Mesodermal cell (in vitro differentiated cells): Measurements from ENCODE around the gene EPB41L5.

Source experiments
- H3K27ac ChIP-seq: 2 replicates; pipeline ENCODE4 v1.7.0; 2013; ENCODE audit warnings: mild to moderate bottlenecking, low read depth, low read length, moderate library complexity; ENCODE audit not compliant: severe bottlenecking
- H3K36me3 ChIP-seq: 2 replicates; pipeline ENCODE4 v1.7.1; 2013; ENCODE audit warnings: mild to moderate bottlenecking, low read length, moderate library complexity; ENCODE audit not compliant: control insufficient read depth, insufficient read depth
- H3K4me1 ChIP-seq: one replicate; pipeline ENCODE4 v1.7.1; 2013; ENCODE audit warnings: mild to moderate bottlenecking, low read length; ENCODE audit not compliant: insufficient read depth, control insufficient read depth, poor library complexity, severe bottlenecking
- H3K4me3 ChIP-seq: 2 replicates; pipeline ENCODE4 v1.7.0; 2013; ENCODE audit warnings: low read length, control low read depth, mild to moderate bottlenecking; ENCODE audit not compliant: insufficient read depth, poor library complexity, severe bottlenecking; ENCODE audit errors: extremely low read depth
- H3K9me3 ChIP-seq: 2 replicates; pipeline ENCODE4 v1.7.1; 2013; ENCODE audit warnings: mild to moderate bottlenecking, low read length, moderate library complexity; ENCODE audit not compliant: control insufficient read depth
- WGBS, 2 experiments: methylation state at CpG; one replicate each; pipeline ENCODE4 v1.1.5; 2013; ENCODE audit warnings: missing lambda C conversion rate in 2 of 2; ENCODE audit not compliant: insufficient coverage in 2 of 2; 5-methylcytosine and 5-hydroxymethylcytosine counted together

Gene EPB41L5

DNA sequence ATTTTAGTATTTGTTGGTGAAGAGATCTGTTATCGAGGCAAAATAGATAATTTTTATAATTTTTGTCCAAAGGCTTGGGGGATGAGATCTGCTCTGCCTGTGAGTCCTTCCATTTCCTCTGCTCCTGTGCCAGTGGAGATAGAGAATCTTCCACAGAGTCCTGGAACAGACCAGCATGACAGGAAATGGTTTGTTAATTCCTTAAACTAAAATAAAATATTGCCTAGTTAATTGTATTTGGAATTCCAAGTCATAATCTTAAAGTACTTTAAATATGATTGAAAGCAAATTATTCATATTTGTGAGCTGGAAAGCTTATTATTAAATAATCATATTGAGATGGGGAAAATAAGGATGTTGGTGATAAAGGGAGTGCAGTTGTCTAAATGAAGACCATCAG, 87.8 kb downstream of the EPB41L5 start:
- WGBS, 2 experiments, result no CpG with 5 or more reads among the region's 1 CpG

DNA sequence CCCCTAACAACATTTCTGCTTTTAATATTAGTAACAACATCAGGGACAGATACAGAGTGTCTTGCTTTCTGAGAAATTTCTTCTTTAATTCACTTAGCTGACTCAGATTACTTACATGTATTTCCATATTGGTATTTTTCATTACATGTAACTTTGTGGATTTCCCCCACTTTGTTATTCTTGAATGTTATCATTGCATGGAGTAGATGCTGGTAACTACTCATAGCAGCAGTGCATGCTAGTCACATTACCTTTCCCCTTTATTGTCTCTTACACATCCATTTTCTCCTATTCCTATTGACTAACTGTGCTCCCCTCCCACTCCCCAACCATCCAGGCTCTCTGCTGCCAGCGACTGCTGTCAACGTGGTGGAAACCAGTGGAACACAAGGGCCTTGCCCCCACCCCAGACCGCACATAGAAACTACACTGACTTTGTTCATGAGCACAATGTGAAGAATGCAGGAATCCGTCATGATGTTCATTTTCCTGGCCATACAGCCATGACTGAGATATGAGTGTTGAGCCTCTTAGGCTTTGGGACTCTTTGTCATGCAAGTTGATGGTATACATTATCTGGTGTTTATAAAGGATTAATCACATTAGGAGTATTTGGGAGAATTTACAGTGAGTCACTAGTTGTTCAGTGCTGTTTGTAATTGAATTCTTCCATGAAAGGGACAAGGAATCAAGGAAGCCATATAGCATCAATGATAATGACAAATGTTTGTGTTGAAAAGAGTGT, 91.0 kb downstream of the EPB41L5 start:
- H3K9me3 ChIP-seq, result no peaks in the 10 kb centered on the region
- H3K36me3 ChIP-seq, result peaks cover 3% of the 10 kb centered on the region
- WGBS, 2 experiments, result 94 to 100% methylated on average over 1 to 3 of the region's 4 CpGs
- no peak overlapping the region for H3K27ac ChIP-seq
- no peak overlapping the region for H3K4me3 ChIP-seq
- no peaks in the 10 kb centered on the region for H3K4me1 ChIP-seq

More for the DNA sequence above, 87.8 kb downstream of the EPB41L5 start:
- Histone ChIP-seq H3K9me3 (no peaks in the 10 kb centered on the region), H3K4me3 (no peak overlapping the region), H3K36me3 (peaks cover 15% of the 10 kb centered on the region), H3K4me1 (no peaks in the 10 kb centered on the region), H3K27ac (no peak overlapping the region)

DNA sequence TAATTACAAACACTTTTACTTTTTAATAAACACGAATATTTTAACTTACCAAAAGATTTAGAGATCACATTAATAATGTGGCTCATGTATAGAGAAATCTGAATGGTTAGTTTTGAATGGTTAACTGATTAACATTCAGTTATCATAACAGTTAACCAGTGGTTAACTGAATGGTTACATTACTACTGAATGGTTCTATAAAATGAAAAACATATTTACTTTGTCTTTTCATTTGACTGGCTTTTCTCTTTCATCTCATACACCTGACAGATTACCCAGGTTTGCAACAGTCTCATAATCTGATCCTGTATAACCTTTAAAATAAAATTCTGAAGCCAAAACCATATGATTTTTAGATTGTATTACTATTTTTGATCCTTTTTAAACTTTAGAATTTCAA, 91.9 kb downstream of the EPB41L5 start:
- Histone ChIP-seq H3K36me3 (peaks cover 3% of the 10 kb centered on the region), H3K4me1 (peaks cover 5% of the 10 kb centered on the region), H3K9me3 (no peaks in the 10 kb centered on the region), H3K4me3 (no peak overlapping the region), H3K27ac (no peak overlapping the region)
- no CpG with 5 or more reads among the region's 1 CpG for WGBS, 2 experiments

DNA sequence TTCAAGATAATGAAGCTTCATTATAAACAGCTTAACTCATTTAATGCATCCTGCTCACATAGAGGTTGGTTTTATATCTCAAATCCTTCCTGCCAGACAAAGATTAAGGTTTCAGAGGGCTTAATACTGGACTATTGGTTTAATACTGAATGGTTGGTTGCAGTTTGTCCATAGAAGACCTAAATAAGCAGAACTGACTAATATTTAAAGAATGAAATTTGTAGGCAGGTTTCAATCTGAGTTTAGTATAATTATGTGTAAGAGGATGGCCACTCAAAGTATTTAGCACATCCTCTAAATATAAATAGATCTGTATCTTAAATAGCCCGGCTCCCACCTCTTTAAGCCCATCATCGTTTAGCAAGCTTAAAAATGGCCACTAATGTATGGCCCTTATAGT, 92.5 kb downstream of the EPB41L5 start:
- peaks cover 3% of the 10 kb centered on the region for H3K36me3 ChIP-seq
- no peak overlapping the region for H3K4me3 ChIP-seq
- H3K9me3 ChIP-seq, result no peaks in the 10 kb centered on the region
- H3K4me1 ChIP-seq, result peaks cover 5% of the 10 kb centered on the region
- 80% methylated on average over 1 of the region's 2 CpGs; no CpG with 5 or more reads in 1 of the 2 experiments for WGBS, 2 experiments
- no peak overlapping the region for H3K27ac ChIP-seq

DNA sequence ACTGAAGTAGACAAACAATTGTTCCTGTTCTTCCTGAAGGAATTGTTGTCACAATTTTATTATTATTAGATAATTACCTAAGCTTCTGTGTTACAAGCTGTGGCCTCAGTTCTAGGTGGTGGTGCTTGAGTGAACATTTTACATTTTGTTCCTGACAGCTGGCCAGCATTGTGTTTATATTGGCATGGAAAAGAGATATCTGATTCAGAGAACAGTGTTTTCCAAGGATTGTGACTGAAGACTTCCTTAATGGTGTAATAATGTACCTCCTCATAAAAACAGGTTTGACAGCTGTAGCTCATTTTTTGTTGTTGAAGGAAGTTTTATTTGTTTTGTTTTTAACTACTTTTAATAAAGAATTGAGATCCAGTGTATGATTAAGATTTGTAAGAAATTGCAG, 95.2 kb downstream of the EPB41L5 start:
- no peak overlapping the region for H3K4me3 ChIP-seq
- no peaks in the 10 kb centered on the region for H3K36me3 ChIP-seq
- no peak overlapping the region for H3K27ac ChIP-seq
- no peaks in the 10 kb centered on the region for H3K9me3 ChIP-seq
- peaks cover 5% of the 10 kb centered on the region for H3K4me1 ChIP-seq

DNA sequence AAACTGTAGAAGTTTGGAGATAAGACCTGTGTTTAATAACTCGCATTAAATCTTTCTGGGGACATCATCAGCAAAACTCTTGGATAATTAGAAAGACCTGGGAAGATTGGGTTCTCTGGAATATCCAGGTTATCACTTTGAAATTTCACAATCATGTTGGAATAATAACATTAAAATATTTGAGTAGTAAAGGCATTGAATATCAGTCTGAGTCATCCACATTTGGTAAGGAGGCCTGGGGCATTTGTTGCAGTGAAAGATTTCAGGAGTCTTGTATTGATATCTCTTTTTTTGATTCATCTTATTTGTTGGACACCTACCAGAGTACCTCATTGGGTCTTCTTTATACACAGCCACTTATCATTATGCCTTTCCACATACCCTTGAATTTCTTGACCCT, 95.9 kb downstream of the EPB41L5 start:
- no peak overlapping the region for H3K27ac ChIP-seq
- H3K36me3 ChIP-seq, result no peaks in the 10 kb centered on the region
- peaks cover 5% of the 10 kb centered on the region for H3K4me1 ChIP-seq
- WGBS, 2 experiments, result no CpG with 5 or more reads among the region's 1 CpG
- no peaks in the 10 kb centered on the region for H3K9me3 ChIP-seq
- no peak overlapping the region for H3K4me3 ChIP-seq

DNA sequence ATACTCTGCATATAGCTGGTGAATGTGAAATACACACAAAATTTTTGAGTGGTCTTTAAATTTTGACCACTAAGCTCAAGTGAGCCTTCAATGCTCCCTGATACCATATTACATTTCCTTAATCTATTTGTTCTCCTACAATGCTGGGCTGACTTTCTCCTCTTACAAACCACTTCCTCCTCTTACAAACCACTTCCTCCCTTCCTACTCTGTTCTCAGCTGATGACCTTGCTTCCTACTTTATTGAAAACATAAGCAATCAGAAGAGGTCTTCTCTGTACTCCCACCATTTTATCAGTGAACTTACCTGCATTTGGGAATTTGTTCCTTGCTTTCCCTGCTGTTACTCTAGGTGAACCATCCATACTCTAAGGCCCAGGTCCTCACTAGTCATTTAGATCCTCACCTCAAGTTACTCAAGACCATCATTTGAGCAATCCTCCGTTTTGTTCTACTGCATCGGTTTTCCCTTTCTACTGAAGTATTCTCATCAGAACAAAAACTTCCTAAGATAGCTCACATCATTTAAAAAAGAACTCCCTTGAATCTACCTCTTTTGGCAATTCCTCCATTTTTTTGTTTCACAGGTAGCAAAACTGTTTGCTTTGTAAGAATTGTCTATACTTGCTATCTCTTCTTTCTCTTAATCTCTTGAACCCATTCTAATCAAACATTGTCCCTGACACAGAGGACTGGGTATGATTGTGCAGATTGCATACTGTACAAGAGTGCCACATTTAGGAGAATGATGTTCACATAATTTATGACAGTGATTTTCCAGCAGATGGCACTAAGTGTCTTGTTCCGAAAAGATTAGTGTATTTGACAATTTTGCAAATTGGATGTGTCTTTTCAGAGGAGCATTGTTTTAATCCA, 96.5 kb downstream of the EPB41L5 start:
- Histone ChIP-seq H3K27ac (no peak overlapping the region), H3K4me3 (no peak overlapping the region), H3K9me3 (no peaks in the 10 kb centered on the region), H3K4me1 (peaks cover 5% of the 10 kb centered on the region), H3K36me3 (no peaks in the 10 kb centered on the region)
- 98 to 100% methylated on average over 2 to 3 of the region's 3 CpGs for WGBS, 2 experiments

DNA sequence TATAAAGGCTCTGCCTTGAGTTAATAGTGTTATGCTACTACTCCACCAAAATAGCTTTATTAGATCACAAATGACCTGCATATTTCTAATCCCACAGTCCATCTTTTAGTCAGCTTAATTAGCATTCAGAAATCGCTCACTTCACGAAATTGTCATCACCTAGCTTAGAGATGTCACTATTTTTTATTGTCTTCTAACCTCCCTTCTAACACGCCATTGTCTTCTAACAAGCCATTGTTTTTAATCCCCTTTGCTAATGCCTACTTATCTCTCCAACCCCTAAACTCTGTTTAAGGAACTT, 97.1 kb downstream of the EPB41L5 start:
- Histone ChIP-seq H3K36me3 (no peaks in the 10 kb centered on the region), H3K27ac (no peak overlapping the region), H3K4me3 (no peak overlapping the region), H3K4me1 (peaks cover 5% of the 10 kb centered on the region), H3K9me3 (no peaks in the 10 kb centered on the region)
- 88 to 95% methylated on average over 3 of the region's 3 CpGs for WGBS, 2 experiments

DNA sequence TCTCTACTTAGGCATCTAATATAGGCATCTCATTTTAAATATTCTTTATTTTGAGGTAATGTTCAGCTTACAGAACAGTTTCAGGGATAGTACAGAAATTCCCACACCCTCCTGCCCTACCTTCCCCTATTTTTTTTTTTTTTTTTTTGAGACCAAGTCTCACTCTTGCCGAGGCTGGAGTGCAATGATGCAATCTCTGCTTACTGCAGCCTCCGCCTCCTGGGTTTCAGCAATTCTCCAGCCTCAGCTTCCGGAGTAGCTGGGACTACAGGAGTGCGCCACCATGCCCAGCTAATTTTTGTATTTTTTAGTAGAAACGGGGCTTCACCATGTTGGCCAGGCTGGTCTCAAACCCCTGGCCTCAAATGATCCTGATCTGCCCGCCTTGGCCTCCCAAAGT, 97.6 kb downstream of the EPB41L5 start:
- 92 to 97% methylated on average over 5 to 6 of the region's 6 CpGs for WGBS, 2 experiments
- no peaks in the 10 kb centered on the region for H3K36me3 ChIP-seq
- H3K4me1 ChIP-seq, result peaks cover 5% of the 10 kb centered on the region
- no peak overlapping the region for H3K27ac ChIP-seq
- no peak overlapping the region for H3K4me3 ChIP-seq
- H3K9me3 ChIP-seq, result no peaks in the 10 kb centered on the region

DNA sequence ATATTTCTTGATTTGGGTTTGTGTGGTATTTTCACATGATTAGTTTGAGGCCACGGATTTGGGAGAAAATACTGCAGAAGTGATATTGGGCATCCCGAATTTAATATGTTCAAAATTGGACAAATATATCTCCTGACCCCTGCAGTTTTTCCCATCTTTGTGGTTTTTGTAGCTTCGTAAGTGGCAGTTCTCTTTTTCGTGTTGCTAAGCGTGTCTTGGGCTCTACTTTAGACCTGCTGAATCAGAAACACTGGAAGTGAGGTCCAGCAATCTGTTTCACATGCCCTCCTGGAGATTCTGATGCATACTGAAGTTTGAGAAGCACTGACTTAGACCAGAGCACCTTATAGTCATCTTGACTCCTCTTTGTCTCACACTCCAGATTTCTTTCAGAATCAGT, 98.3 kb downstream of the EPB41L5 start:
- 93 to 98% methylated on average over 3 to 5 of the region's 5 CpGs for WGBS, 2 experiments
- Histone ChIP-seq H3K4me3 (no peak overlapping the region), H3K36me3 (no peaks in the 10 kb centered on the region), H3K9me3 (no peaks in the 10 kb centered on the region), H3K4me1 (peaks cover 5% of the 10 kb centered on the region), H3K27ac (no peak overlapping the region)

DNA sequence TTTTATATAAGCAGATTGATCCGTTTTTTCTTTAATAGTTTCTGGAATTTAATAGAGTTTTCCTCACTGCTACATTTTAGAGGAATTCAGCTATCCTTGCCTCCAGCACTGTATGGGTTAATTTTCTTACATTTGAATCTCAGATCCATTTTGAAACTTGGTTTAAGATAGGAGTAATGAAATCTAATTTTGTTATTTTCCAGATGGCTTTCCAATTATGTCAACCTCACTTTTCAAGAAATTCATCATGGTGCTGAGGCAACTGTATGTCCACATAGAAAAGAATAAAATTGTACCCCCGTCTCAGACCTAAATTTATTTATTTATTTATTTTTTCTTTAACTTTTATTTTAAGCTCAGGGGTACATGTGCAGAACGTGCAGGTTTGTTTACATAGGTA, 105.1 kb downstream of the EPB41L5 start:
- Histone ChIP-seq H3K27ac (no peak overlapping the region), H3K9me3 (no peaks in the 10 kb centered on the region), H3K4me3 (no peak overlapping the region), H3K4me1 (no peaks in the 10 kb centered on the region), H3K36me3 (peaks cover 4% of the 10 kb centered on the region)
- no CpG with 5 or more reads among the region's 3 CpGs for WGBS, 2 experiments
